A549 treated with CORT108297 at 1 μM for 4 hours (cell line): ENCODE measurements around the gene ACO2. TPM values are rescaled to one million over a fixed set of nuclear protein-coding genes. Genes with fewer than 3 reads are reported as not detected.

Experiments used
- total RNA-seq: library from RNA; stranded (reverse); fragments of 200-300 nt; extraction: Qiagen RNA extraction; gene quantifications from 5 replicates; pipeline ENCODE4 v1.2.3, GENCODE V29; 2022

ACO2 gene
- total RNA-seq = 44.9 to 48.9 TPM (median 47.6 TPM) in 5 replicates

DNA sequence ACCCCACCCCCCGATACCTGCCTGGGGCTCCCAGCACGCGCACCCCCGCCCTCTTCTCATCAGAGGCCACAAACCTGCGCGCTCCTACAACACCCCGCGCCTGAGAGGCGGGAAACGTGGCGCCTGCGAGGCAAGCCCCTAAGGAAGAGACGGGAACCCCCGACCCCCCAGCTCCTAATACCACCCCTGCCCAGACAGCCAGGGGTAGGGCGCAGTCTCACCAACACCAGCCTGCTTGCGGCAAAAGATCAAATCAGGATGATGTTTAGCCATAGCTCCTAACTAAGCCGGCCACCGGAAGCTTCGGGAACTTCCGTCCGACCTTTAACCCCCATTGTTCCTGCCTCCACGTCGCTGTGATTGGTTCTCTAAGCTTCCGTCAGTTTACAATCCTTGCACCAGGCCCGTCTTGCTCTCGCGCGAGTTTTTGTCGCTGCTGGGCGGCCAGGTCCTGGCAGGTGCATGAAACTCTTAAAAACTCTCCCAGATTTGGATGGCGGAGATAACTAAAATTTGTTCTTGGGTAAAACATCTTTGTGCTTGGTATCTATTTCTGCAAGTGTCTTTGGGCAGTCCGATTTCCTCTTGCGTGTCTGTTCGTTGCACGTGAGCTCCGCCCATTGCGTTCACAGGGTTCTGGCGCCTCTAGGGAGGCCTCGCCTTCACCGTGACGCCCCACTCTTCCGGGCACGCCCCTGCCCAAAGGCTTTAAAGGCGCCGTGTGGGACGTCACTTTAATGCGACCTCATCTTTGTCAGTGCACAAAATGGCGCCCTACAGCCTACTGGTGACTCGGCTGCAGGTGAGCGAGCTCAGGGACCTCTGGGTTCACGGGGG is at the start of gene ACO2, which contains the start of gene PHF5A:
Gene ACO2, plus strand, starts transcription at position 737 of the 837 bp plus-strand sequence. Its CDS starts 30 bp downstream, at position 767.
Gene PHF5A, minus strand, starts transcription at position 312 of the 837 bp plus-strand sequence. Its CDS starts 39 bp downstream, at position 273.

DNA sequence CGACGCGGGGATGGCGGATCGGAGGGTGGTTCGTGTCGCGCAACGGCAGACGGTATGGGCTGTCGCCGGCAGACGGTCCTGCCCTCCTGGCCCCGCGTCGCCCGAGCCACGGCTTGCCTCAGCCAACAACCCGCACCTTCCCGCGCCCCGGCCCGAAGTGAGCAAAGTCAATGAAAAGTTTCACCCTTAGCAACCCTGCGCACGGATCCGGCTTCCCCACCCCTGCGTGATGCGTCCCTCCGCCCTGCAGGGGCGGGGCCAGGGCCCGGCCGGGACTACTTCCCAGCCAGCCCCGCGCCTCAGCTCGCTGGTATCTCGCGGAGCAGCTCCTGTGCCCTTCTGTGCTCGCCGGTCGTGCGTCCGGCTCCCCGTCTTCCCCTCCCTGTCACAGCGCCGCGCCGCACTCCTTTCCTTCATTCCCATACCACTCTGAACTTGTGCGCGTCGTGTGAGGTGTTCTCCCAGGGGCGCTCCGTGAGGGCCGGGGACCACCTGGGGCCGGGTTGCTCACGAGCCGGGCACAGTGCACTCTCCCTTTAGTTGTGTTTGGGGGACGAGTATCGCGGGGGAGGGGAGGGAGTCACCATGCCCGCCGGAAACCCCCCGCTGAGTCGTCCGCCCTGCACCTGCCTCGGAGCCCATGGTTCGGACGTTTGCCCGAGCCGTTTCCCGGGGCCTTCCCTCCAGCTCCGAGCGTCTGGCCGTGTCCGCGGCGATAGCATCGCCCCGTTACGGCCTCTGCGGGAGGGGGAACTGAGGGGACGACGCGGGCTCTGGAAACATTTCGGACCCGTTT is 22.1 kb upstream of the ACO2 start, which contains the start of gene TOB2:
Gene TOB2, minus strand, starts transcription at position 163 of the 796 bp plus-strand sequence. CDS start 9,456 bp downstream, outside the sequence.

DNA sequence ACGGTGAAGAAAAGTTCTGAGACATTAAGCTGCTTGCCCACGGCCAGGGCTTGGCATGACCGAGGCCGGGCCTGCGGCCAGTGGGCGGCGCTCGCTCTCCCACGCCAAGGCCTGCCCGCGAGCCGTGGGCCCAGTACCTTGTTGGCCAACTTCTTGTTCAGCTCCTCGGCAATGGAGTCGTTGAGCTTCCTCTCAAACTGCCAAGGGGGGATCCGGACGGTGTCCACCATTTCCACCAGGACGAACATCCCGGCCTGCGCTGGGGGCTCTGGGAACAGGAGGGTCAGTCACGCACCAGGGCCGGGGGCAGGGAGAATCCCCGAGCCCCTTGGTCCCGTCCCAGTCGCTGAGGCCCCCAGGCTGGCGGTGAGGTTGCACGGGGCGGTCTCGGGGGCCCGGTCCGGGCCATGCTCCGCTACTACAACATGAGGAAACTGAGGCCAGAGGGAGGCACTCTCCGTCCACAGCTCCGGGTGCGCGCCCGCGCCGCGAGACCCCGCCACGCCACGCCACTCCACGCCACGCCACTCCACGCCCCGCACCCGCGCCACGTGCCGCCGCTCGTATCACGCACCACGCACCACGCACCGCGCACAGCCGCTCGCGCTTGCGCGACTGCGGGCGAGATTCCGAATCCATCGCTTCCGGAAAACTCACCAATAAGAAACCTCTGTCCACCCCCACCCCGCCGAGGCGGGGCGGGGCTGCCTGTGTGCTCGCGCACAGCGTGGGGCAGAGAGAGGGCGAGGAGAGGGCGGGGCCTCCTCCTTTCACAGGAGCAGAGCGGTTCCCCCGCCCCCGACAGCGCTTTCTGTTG is 75.1 kb downstream of the ACO2 start, which contains the start of gene POLR3H:
Gene POLR3H, minus strand, starts transcription at position 617 of the 817 bp plus-strand sequence. Its CDS starts 369 bp downstream, at position 248.

Other genes starting within 250 kb of the ACO2 start
- gene CHADL, start 228.2 kb upstream of the ACO2 start, total RNA-seq = not detected in 5 replicates
- 79.0 to 106 TPM (median 99.5 TPM) in 5 replicates for gene RANGAP1, start 182.9 kb upstream of the ACO2 start, total RNA-seq
- 18.9 to 27.1 TPM (median 25.5 TPM) in 5 replicates for gene ZC3H7B, start 167.6 kb upstream of the ACO2 start, total RNA-seq
- 0.85 to 1.1 TPM (median 0.93 TPM) in 5 replicates for gene TEF, start 87.2 kb upstream of the ACO2 start, total RNA-seq
- gene TOB2, start 22.3 kb upstream of the ACO2 start, total RNA-seq = 20.4 to 25.4 TPM (median 22.3 TPM) in 5 replicates
- gene PHF5A, start 425 bp upstream of the ACO2 start, total RNA-seq = 63.1 to 79.2 TPM (median 66.3 TPM) in 5 replicates
- gene POLR3H, start 75.4 kb downstream of the ACO2 start, total RNA-seq = 28.3 to 50.2 TPM (median 43.9 TPM) in 5 replicates
- 1.9 to 3.4 TPM (median 2.6 TPM) in 5 replicates for gene CSDC2, start 91.9 kb downstream of the ACO2 start, total RNA-seq
- 24.3 to 31.9 TPM (median 31.2 TPM) in 5 replicates for gene PMM1, start 120.7 kb downstream of the ACO2 start, total RNA-seq
- gene DESI1, start 151.9 kb downstream of the ACO2 start, total RNA-seq = 14.9 to 16.6 TPM (median 16.2 TPM) in 5 replicates
- gene XRCC6, start 152.2 kb downstream of the ACO2 start, total RNA-seq = 287 to 354 TPM (median 296 TPM) in 5 replicates
- gene SNU13, start 219.8 kb downstream of the ACO2 start, total RNA-seq = 105 to 205 TPM (median 180 TPM) in 5 replicates
- 0.17 TPM in 1 of 5 replicates, not detected in the others for gene MEI1, start 230.4 kb downstream of the ACO2 start, total RNA-seq